Mucosa of rectum (tissue), 2 donors: ENCODE data around the gene TEX48.

Experiments
- H3K27ac ChIP-seq, 2 donors: one replicate each; pipeline ENCODE4 v1.7.0; 2013; ENCODE audit warnings: inconsistent platforms in 2 of 2, low read depth in 2 of 2, low read length in 2 of 2
- H3K27me3 ChIP-seq, 2 donors: one replicate each; pipeline ENCODE4 v1.7.0; 2013; ENCODE audit warnings: low read length in 2 of 2; ENCODE audit not compliant: control insufficient read depth in 2 of 2, insufficient read depth in 2 of 2
- H3K36me3 ChIP-seq, 2 donors: one replicate each; pipeline ENCODE4 v1.7.0; 2013; ENCODE audit warnings: low read length in 2 of 2; ENCODE audit not compliant: control insufficient read depth in 2 of 2, insufficient read depth in 2 of 2
- H3K4me1 ChIP-seq, 2 donors: one replicate each; pipeline ENCODE4 v1.7.0; 2013; ENCODE audit warnings: low read length in 2 of 2, mild to moderate bottlenecking in 1 of 2; ENCODE audit not compliant: control insufficient read depth in 2 of 2, insufficient read depth in 2 of 2
- H3K4me3 ChIP-seq, 2 donors: one replicate each; pipeline ENCODE4 v1.7.0; 2013; ENCODE audit warnings: low read length in 2 of 2
- H3K9ac ChIP-seq, 2 donors: one replicate each; pipeline ENCODE4 v1.7.0; 2013; ENCODE audit warnings: low read length in 2 of 2, low read depth in 1 of 2, mild to moderate bottlenecking in 1 of 2
- H3K9me3 ChIP-seq, 2 donors: one replicate each; pipeline ENCODE4 v1.7.0; 2013; ENCODE audit warnings: low read length in 2 of 2; ENCODE audit not compliant: control insufficient read depth in 2 of 2
- donor health status: healthy.
- donor health status: Normal muscosa, but diverticular disease.

The TEX48 gene

GRCh38 chr9:114684036-114684435, 2.0 kb upstream of the TEX48 start:
- Histone ChIP-seq H3K36me3 (no peaks in the 10 kb centered on the region), H3K9ac (no peak overlapping the region), H3K27ac (no peak overlapping the region), H3K27me3 (no peaks in the 10 kb centered on the region), H3K9me3 (no peaks in the 10 kb centered on the region), H3K4me3 (no peak overlapping the region), H3K4me1 (no peaks in the 10 kb centered on the region)

GRCh38 chr9:114682846-114683245, 854 bp upstream of the TEX48 start:
- no peaks in the 10 kb centered on the region for H3K36me3 ChIP-seq
- no peak overlapping the region for H3K27ac ChIP-seq
- H3K27me3 ChIP-seq: no peaks in the 10 kb centered on the region
- H3K4me3 ChIP-seq: no peak overlapping the region
- H3K9ac ChIP-seq: no peak overlapping the region
- no peaks in the 10 kb centered on the region for H3K4me1 ChIP-seq
- H3K9me3 ChIP-seq: no peaks in the 10 kb centered on the region

- Histone ChIP-seq H3K27me3 (no peaks in the 10 kb centered on the region), H3K4me3 (no peak overlapping the region), H3K4me1 (no peaks in the 10 kb centered on the region), H3K9ac (no peak overlapping the region), H3K9me3 (no peaks in the 10 kb centered on the region), H3K36me3 (no peaks in the 10 kb centered on the region), H3K27ac (no peak overlapping the region)
Observed at GRCh38 chr9:114680259-114681001, 1.6 kb downstream of the TEX48 start.

- no peak overlapping the region for H3K9ac ChIP-seq
- H3K27me3 ChIP-seq: no peaks in the 10 kb centered on the region
- H3K4me1 ChIP-seq: no peaks in the 10 kb centered on the region
- H3K9me3 ChIP-seq: no peaks in the 10 kb centered on the region
- H3K27ac ChIP-seq: no peak overlapping the region
- no peak overlapping the region for H3K4me3 ChIP-seq
- H3K36me3 ChIP-seq: no peaks in the 10 kb centered on the region
Observed at GRCh38 chr9:114678795-114679194, 3.2 kb downstream of the TEX48 start.

GRCh38 chr9:114678130-114678529, 3.9 kb downstream of the TEX48 start:
- Histone ChIP-seq H3K9me3 (no peaks in the 10 kb centered on the region), H3K27ac (no peak overlapping the region), H3K27me3 (no peaks in the 10 kb centered on the region), H3K36me3 (no peaks in the 10 kb centered on the region), H3K4me3 (no peak overlapping the region), H3K4me1 (no peaks in the 10 kb centered on the region), H3K9ac (no peak overlapping the region)

GRCh38 chr9:114677418-114677817, 4.6 kb downstream of the TEX48 start:
- no peaks in the 10 kb centered on the region for H3K4me1 ChIP-seq
- H3K27ac ChIP-seq: no peak overlapping the region
- no peak overlapping the region for H3K9ac ChIP-seq
- H3K4me3 ChIP-seq: no peak overlapping the region
- no peaks in the 10 kb centered on the region for H3K36me3 ChIP-seq
- no peaks in the 10 kb centered on the region for H3K27me3 ChIP-seq
- no peaks in the 10 kb centered on the region for H3K9me3 ChIP-seq

- H3K9me3 ChIP-seq: no peaks in the 10 kb centered on the region
- no peaks in the 10 kb centered on the region for H3K36me3 ChIP-seq
- H3K27me3 ChIP-seq: no peaks in the 10 kb centered on the region
- no peaks in the 10 kb centered on the region for H3K4me1 ChIP-seq
- H3K4me3 ChIP-seq: no peak overlapping the region
- H3K9ac ChIP-seq: no peak overlapping the region
- no peak overlapping the region for H3K27ac ChIP-seq
Observed at GRCh38 chr9:114676901-114677300, 5.1 kb downstream of the TEX48 start.

- Histone ChIP-seq H3K4me3 (no peak overlapping the region), H3K27me3 (no peaks in the 10 kb centered on the region), H3K36me3 (no peaks in the 10 kb centered on the region), H3K4me1 (no peaks in the 10 kb centered on the region), H3K27ac (no peak overlapping the region), H3K9ac (no peak overlapping the region), H3K9me3 (no peaks in the 10 kb centered on the region)
Observed at GRCh38 chr9:114674798-114675540, 7.0 kb downstream of the TEX48 start.

- H3K36me3 ChIP-seq: no peaks in the 10 kb centered on the region
- H3K9me3 ChIP-seq: no peaks in the 10 kb centered on the region
- H3K4me3 ChIP-seq: no peak overlapping the region
- no peaks in the 10 kb centered on the region for H3K27me3 ChIP-seq
- no peak overlapping the region for H3K9ac ChIP-seq
- H3K27ac ChIP-seq: no peak overlapping the region
- no peaks in the 10 kb centered on the region for H3K4me1 ChIP-seq
Observed at GRCh38 chr9:114674076-114674797, 7.8 kb downstream of the TEX48 start.

- Histone ChIP-seq H3K4me1 (no peaks in the 10 kb centered on the region), H3K27me3 (no peaks in the 10 kb centered on the region), H3K4me3 (no peak overlapping the region), H3K36me3 (no peaks in the 10 kb centered on the region), H3K9me3 (no peaks in the 10 kb centered on the region), H3K27ac (no peak overlapping the region), H3K9ac (no peak overlapping the region)
Observed at GRCh38 chr9:114671605-114672004, 10.4 kb downstream of the TEX48 start.
